Uterus (tissue), 4 donors: Measurements from ENCODE around the gene THAP9. TPM values are rescaled to one million over a fixed set of nuclear protein-coding genes. Genes with fewer than 3 reads are reported as not detected.
A peak's percentile ranks its signal among the peaks of the same experiment; 100 is the strongest.

Source experiments
- DNase-seq, 2 donors: peaks; one replicate each; pipeline ENCODE4 v3.0.0-alpha.2; 2019 to 2020
- H3K27ac ChIP-seq, 2 donors: fragments of 200-600 bp; sonication (generic); 1 replicate in 1 of 2; 2 replicates in 1 of 2; pipeline ENCODE4 v1.5.1; 2016 to 2018
- H3K27me3 ChIP-seq, 2 donors: fragments of 200-600 bp; sonication (generic); one replicate each; pipeline ENCODE4 v1.5.1; 2018 to 2019; ENCODE audit warnings: control low read depth in 1 of 2
- H3K36me3 ChIP-seq, 2 donors: fragments of 200-600 bp; sonication (generic); one replicate each; pipeline ENCODE4 v1.5.1; 2019; ENCODE audit warnings: control low read depth in 1 of 2
- H3K4me1 ChIP-seq, 2 donors: fragments of 200-600 bp; sonication (generic); one replicate each; pipeline ENCODE4 v1.5.1; 2018 to 2019; ENCODE audit warnings: control low read depth in 1 of 2
- H3K4me3 ChIP-seq, 2 donors: fragments of 200-600 bp; sonication (generic); 1 replicate in 1 of 2; 2 replicates in 1 of 2; pipeline ENCODE4 v1.5.1; 2018 to 2019; ENCODE audit warnings: mild to moderate bottlenecking in 1 of 2
- H3K9me3 ChIP-seq, 2 donors: fragments of 200-600 bp; sonication (generic); one replicate each; pipeline ENCODE4 v1.5.1; 2019; ENCODE audit warnings: control low read depth in 1 of 2
- CTCF ChIP-seq, 4 experiments: fragments of 200-600 bp in 2 of 4; fragments of 450-650 bp in 2 of 4; sonication (generic) in 2 of 4; IDR thresholded peaks; one replicate each; pipeline ENCODE4 v1.5.1; 2016 to 2019; ENCODE audit warnings: antibody characterized with exemption in 4 of 4, mild to moderate bottlenecking in 2 of 4, moderate library complexity in 1 of 4
- POLR2A ChIP-seq, 2 donors: fragments of 450-650 bp; IDR thresholded peaks; one replicate each; pipeline ENCODE4 v1.6.1; 2016; ENCODE audit warnings: antibody characterized with exemption in 2 of 2, mild to moderate bottlenecking in 1 of 2, moderate library complexity in 1 of 2
- intact Hi-C: fragments of 100-400 bp; cut with DNase I; formaldehyde crosslinking; loops from one replicate; pipeline ENCODE4 v1.15.1; 2023; ENCODE audit warnings: low total_unique reads
- total RNA-seq, 4 donors: library from RNA; depleted of rRNA in 3 of 4; stranded (reverse); fragments of >200 nt in 3 of 4; gene quantifications; one replicate each; pipeline versions ENCODE4 v1.1.0 to v1.2.4, GENCODE V29; 2014 to 2023
- donor health status: DM: yes; HTN: yes; CAD: no.

THAP9 gene
- total RNA-seq, 4 donors from 2014 or later, result 2.3 to 26.9 (median 6.5) TPM

GRCh38 chr4:82868572-82868971 lies 32.0 kb upstream of the THAP9 start:
- Histone ChIP-seq H3K9me3 (no peaks in the 10 kb centered on the region), H3K27ac (no peak overlapping the region), H3K27me3 (no peaks in the 10 kb centered on the region), H3K4me3 (no peak overlapping the region), H3K36me3 (no peaks in the 10 kb centered on the region), H3K4me1 (no peaks in the 10 kb centered on the region)
- intact Hi-C loops, result no loop called here
- DNase-seq, result no peak
- TF ChIP-seq POLR2A (IDR thresholded peaks at IDR 0.05) (no peak), CTCF (IDR thresholded peaks at IDR 0.05) (no peak)

DNA sequence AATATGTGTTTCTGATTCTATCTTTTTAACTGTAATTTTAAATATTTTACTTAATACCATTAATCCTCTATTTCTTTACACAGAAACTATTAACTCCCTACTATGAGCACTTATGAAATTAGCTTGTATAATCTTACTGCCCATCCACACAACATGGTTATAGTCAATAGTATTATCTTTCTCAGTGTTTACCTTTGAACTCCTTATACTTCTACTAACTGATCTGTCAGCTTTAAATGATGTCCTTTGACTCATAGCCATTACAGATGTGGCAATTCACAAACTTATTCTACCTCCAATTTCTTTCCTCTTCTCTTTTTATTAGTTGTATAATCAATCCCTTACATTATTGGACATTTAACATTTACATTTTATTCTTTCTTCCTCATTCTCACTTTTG lies 15.1 kb upstream of the THAP9 start:
- H3K27me3 ChIP-seq, result no peaks in the 10 kb centered on the region
- no peak for TF ChIP-seq POLR2A (IDR thresholded peaks at IDR 0.05)
- TF ChIP-seq CTCF (IDR thresholded peaks at IDR 0.05), result no peak
- H3K27ac ChIP-seq, result no peak overlapping the region
- H3K36me3 ChIP-seq, result no peaks in the 10 kb centered on the region
- intact Hi-C loops, result no loop called here
- peaks cover 0 to 1% of the 10 kb centered on the region in 2 donors for H3K9me3 ChIP-seq
- no peak overlapping the region for H3K4me3 ChIP-seq
- H3K4me1 ChIP-seq, result peaks cover 0 to 6% of the 10 kb centered on the region in 2 donors
- no peak for DNase-seq

DNA sequence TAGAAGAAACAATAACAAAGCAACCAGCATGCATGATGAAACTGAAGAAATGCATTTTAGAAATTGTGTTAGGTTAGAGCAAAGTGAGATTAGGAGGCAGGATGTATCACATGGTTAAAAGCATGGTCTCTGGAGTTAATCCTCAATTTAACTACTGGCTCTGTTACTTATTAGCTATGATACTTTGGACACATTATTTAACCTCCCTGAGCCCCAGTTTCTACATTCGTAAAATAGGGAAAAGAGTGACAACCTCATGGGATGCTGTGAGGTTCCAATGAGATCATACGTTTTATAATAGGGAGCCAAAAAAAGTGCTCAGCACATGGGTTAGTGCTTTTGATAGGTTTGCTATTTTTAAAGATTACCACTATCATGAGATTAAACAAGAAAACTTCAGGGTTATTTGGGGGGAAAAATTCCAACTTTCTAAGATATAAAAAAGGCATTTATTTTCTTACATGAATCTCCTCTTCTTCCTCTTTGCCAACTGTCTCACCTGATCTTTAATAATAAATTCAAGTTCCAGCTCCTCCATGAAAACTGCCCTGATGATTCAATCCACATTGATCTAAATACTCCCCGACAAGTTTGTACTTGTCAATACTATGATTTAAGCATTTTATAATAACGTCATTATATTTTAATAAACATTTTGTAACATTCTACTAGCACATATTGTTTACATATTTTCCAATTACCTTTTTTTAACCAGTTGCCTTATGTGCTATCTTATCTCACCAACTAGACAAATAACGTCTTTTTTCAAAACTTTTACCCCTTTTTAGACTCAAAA lies 14.2 kb upstream of the THAP9 start:
- peaks cover 0 to 6% of the 10 kb centered on the region in 2 donors for H3K4me1 ChIP-seq
- intact Hi-C loops, result no loop called here

DNA sequence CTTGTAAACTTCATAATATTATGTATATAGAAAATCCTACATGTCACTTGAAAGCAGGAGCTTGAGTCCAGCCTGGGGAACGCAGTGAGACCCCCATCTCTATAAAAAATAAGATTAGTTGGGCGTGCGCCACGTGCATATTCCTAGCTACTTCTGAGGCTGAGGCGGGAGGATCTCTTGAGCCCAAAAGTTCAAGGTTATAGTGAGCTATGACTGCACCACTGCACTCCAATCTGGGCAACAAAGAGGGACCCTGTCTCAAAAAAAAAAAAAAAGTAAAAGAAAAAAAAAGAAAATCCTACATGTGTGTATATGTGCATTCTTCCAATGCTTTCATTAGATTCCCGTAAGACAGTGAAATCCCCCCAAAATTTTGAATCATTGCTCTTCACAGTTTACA lies 11.2 kb upstream of the THAP9 start:
- Histone ChIP-seq H3K36me3 (no peaks in the 10 kb centered on the region), H3K4me3 (peak overlapping the region; percentile 91 to 94), H3K4me1 (no peaks in the 10 kb centered on the region), H3K27me3 (no peaks in the 10 kb centered on the region), H3K27ac (peak overlapping the region; percentile 94 to 98), H3K9me3 (peaks cover 0 to 3% of the 10 kb centered on the region in 2 donors)
- DNase-seq, result no peak
- intact Hi-C loops, result no loop called here
- TF ChIP-seq CTCF (IDR thresholded peaks at IDR 0.05) (no peak), POLR2A (IDR thresholded peaks at IDR 0.05) (no peak)

More for the DNA sequence above, 14.2 kb upstream of the THAP9 start:
- Histone ChIP-seq H3K9me3 (peaks cover 0 to 3% of the 10 kb centered on the region in 2 donors), H3K4me3 (no peak overlapping the region), H3K36me3 (no peaks in the 10 kb centered on the region), H3K27me3 (no peaks in the 10 kb centered on the region), H3K27ac (no peak overlapping the region)
- no peak for DNase-seq
- TF ChIP-seq POLR2A (IDR thresholded peaks at IDR 0.05) (no peak), CTCF (IDR thresholded peaks at IDR 0.05) (no peak)

GRCh38 chr4:82890528-82890900 lies 10.0 kb upstream of the THAP9 start:
- Histone ChIP-seq H3K4me3 (peak overlapping the region; percentile 91 to 94), H3K27me3 (no peaks in the 10 kb centered on the region), H3K4me1 (no peaks in the 10 kb centered on the region), H3K9me3 (peaks cover 0 to 3% of the 10 kb centered on the region in 2 donors), H3K27ac (peak overlapping the region; percentile 94 to 98), H3K36me3 (no peaks in the 10 kb centered on the region)
- no peak for DNase-seq
- TF ChIP-seq CTCF (IDR thresholded peaks at IDR 0.05), result peak in 1 of 4 experiments; percentile 8
- no peak for TF ChIP-seq POLR2A (IDR thresholded peaks at IDR 0.05)
- intact Hi-C loops, result no loop called here
